ENCODE results near the gene DENND2A. TPM values are rescaled to one million over a fixed set of nuclear protein-coding genes. Genes with fewer than 3 reads are reported as not detected.
A peak's percentile ranks its signal among the peaks of the same experiment; 100 is the strongest.
"Not testable (repeated sequence)": the region's sequence is repeated elsewhere in the genome, so short reads cannot be mapped to it uniquely, and the experiment has no call there.

The DENND2A gene
- total RNA-seq, 1 donor from 2014 or later: 25.4 TPM

DNA sequence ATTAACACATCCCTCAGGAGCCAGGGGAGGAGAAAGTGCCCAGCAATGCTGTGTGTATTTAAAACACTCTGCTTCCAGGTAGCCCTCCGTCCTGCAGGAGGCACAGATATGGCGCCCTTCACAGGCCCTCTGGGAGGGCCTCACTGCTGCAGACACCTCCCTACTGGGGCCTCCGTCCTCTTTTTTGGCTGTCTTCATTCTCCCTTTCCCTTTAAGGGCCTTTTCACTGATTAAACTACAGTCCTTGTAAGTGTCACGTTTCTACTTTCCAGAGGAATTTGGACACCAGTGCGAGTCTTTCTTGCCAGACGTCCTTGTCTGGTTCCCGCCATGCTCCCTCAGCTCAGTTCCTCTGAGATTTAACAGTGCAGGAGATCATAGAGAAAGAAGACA lies 121.6 kb downstream of the DENND2A start:
- H3K36me3 Mint-ChIP-seq: no peaks in the 10 kb centered on the region
- no peaks in the 10 kb centered on the region for H3K9me3 Mint-ChIP-seq
- H3K4me1 Mint-ChIP-seq (ENCODE audit: unreplicated experiment): peaks cover 11% of the 10 kb centered on the region
- no peak overlapping the region for H3K27ac Mint-ChIP-seq
- DNase-seq (ENCODE audit: extremely low spot score, unreplicated experiment): no peak
- no peaks in the 10 kb centered on the region for H3K27me3 Mint-ChIP-seq
- no peak overlapping the region for H3K4me3 Mint-ChIP-seq
- TF ChIP-seq, protein P1, sequence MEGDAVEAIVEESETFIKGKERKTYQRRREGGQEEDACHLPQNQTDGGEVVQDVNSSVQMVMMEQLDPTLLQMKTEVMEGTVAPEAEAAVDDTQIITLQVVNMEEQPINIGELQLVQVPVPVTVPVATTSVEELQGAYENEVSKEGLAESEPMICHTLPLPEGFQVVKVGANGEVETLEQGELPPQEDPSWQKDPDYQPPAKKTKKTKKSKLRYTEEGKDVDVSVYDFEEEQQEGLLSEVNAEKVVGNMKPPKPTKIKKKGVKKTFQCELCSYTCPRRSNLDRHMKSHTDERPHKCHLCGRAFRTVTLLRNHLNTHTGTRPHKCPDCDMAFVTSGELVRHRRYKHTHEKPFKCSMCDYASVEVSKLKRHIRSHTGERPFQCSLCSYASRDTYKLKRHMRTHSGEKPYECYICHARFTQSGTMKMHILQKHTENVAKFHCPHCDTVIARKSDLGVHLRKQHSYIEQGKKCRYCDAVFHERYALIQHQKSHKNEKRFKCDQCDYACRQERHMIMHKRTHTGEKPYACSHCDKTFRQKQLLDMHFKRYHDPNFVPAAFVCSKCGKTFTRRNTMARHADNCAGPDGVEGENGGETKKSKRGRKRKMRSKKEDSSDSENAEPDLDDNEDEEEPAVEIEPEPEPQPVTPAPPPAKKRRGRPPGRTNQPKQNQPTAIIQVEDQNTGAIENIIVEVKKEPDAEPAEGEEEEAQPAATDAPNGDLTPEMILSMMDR (conservative IDR thresholded peaks at IDR 0.05): no peak

DNA sequence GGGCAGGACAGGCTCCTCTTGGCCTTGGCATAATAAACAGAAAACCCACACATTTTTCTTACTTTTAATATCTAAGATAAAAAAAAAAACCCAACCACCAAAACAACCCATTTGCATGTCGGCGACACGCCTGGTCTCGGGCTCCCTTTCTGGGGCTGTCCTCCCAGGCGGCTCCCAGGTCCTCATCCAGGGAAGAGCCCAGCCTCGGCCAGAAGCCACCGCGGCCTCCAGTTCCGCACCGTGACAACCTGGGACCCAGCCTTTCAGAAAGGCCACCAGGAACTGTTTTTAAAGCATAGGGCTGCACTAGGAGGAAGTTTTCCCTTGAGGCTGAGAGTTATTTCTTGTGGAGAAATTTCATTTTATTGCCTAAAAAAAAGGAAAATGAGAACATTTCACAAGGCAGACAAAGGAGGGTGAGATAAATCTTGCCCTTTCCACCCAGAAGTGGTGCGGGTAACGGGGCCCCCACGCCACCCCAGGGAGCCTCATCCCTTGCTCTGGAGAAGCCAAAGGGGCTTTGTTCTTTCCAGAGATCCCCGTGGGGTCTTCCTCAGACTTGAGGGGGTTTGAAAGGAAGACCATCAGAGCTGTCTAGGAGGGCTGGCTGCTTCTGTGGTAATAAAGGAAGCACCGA lies 122.1 kb downstream of the DENND2A start:
- no peaks in the 10 kb centered on the region for H3K9me3 Mint-ChIP-seq

DNA sequence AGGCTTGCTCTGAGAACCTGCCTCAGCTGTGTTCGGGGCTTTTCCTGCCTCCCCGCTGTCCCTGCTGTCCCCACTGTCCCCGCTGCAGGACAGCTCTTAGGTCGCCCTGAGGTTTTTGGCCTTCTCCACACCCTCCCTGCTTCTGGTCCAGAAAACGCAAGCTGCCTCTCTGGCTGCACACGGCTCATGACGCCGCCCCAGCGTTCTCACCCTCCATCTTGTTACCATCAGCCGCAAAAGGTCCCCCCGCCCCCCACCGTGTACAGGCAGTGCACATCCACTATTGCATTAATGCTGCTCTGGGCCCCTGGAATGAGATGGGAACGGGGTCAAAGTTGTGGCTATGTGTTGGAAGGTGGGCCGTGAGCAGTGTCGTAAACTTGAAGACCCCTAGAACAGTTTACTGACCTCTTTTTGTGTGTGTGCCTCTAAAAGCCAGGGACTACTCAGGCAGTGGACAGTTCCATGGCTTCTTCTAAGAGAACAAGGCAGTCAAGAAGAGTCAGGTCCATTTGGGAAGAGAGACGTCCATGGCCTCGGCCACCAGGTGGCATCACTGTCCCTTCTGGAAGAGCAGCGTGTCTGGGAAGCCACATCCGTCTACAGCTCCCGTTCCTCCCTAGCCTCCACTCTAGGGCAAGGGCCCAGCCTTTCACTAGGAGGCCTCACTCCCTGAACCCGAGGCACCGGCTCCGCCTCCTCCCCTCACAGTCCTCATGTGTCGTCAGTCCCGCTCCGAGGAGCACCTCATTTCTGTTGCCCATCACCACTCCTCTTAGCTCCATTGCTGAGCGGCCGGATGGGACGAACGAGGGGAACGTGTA lies 122.9 kb downstream of the DENND2A start:
- Mint-ChIP-seq H3K27me3 (no peaks in the 10 kb centered on the region), H3K4me1 (ENCODE audit: unreplicated experiment) (peaks cover 11% of the 10 kb centered on the region), H3K4me3 (no peak overlapping the region), H3K27ac (peak overlapping the region; percentile 64), H3K36me3 (no peaks in the 10 kb centered on the region), H3K9me3 (no peaks in the 10 kb centered on the region)
- TF ChIP-seq, protein P1 (conservative IDR thresholded peaks at IDR 0.05): peak; percentile 92
- DNase-seq (ENCODE audit: extremely low spot score, unreplicated experiment): peak; percentile 87

More for the DNA sequence above, 122.1 kb downstream of the DENND2A start:
- Mint-ChIP-seq H3K27ac (peak overlapping the region; percentile 64), H3K4me1 (ENCODE audit: unreplicated experiment) (peaks cover 11% of the 10 kb centered on the region), H3K36me3 (no peaks in the 10 kb centered on the region), H3K4me3 (no peak overlapping the region), H3K27me3 (no peaks in the 10 kb centered on the region)
- TF ChIP-seq, protein P1 (conservative IDR thresholded peaks at IDR 0.05): no peak
- DNase-seq (ENCODE audit: extremely low spot score, unreplicated experiment): no peak

DNA sequence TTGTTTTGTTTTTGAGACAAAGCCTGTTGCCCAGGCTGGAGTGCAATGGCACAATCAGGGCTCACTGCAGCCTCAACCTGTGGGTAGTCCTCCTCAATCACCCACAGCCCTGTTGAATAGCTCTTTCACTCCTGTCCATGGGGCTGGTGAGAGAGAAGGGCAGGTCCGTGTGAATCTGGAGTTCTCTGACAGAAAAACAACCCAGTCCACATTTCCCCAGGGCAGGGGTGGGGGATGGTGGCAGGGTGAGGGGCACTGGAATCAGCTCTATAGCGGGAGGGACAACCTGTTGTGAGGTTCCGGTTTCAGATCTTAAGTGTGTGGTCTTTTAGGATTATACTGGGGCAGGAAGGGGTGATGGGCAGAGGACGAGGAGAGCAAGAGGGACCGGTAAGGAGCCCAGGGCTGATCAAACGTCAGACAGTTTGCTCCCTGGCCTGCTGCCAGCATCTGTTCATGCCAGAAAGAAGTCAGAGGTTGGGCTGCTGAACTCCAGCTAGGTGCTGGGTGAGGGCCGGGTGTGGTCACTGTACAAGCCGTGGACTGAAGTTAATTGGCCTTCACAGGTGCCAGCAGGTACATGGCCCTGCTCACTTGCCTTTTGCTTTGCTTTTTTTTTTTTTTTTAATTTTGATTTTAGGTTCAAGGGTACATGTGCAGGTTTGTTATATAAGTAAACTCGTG lies 128.2 kb downstream of the DENND2A start:
- peak overlapping the region; percentile 91 for H3K27ac Mint-ChIP-seq
- H3K4me1 Mint-ChIP-seq (ENCODE audit: unreplicated experiment): peaks cover 12% of the 10 kb centered on the region
- TF ChIP-seq, protein P1 (conservative IDR thresholded peaks at IDR 0.05): no peak
- no peaks in the 10 kb centered on the region for H3K36me3 Mint-ChIP-seq
- no peaks in the 10 kb centered on the region for H3K9me3 Mint-ChIP-seq
- H3K4me3 Mint-ChIP-seq: peak overlapping the region; percentile 34
- no peak for DNase-seq (ENCODE audit: extremely low spot score, unreplicated experiment)
- no peaks in the 10 kb centered on the region for H3K27me3 Mint-ChIP-seq

DNA sequence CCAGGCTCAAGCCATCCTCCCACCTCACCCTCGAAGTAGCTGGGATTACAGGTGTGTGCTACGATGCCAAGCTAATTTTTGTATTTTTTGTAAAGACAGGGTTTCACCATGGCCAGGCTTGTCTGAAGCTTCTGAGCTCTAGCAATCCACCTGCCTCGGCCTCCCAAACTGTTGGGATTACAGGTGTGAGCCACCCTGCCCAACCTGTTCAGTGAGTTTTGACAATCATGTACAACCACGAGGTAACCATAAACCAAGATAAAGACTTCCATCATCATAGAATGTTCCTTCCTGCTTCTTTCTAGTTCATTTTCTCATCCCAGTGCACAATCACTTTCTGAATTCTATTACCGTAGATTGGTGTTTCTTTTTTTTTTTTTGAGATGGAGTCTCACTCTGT lies 130.8 kb downstream of the DENND2A start:
- H3K27ac Mint-ChIP-seq: no peak overlapping the region
- TF ChIP-seq, protein P1 (conservative IDR thresholded peaks at IDR 0.05): no peak
- H3K27me3 Mint-ChIP-seq: no peaks in the 10 kb centered on the region
- no peaks in the 10 kb centered on the region for H3K9me3 Mint-ChIP-seq
- no peak for DNase-seq (ENCODE audit: extremely low spot score, unreplicated experiment)
- H3K36me3 Mint-ChIP-seq: no peaks in the 10 kb centered on the region
- no peak overlapping the region for H3K4me3 Mint-ChIP-seq
- peaks cover 19% of the 10 kb centered on the region for H3K4me1 Mint-ChIP-seq (ENCODE audit: unreplicated experiment)

DNA sequence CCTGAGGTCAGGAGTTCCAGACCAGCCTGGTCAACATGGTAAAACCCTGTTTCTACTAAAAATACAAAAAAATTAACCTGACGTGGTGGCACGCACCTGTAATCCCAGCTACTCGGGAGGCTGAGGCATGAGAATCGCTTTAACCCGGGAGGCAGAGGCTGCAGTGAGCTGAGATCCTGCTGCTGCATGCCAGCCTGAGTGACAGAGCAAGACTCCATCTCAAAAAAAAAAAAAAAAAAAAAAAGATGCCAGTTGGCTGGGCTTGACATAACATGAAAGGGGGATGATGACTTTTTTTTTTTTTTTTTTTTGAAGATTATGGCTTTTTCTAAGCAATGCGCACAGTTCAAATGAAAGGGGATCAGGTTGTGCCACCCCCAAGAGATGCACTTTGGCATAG lies 133.1 kb downstream of the DENND2A start:
- H3K4me1 Mint-ChIP-seq (ENCODE audit: unreplicated experiment): peaks cover 18% of the 10 kb centered on the region
- not testable (repeated sequence) for H3K9me3 Mint-ChIP-seq; H3K27me3 Mint-ChIP-seq; H3K27ac Mint-ChIP-seq; DNase-seq (ENCODE audit: extremely low spot score, unreplicated experiment); H3K4me3 Mint-ChIP-seq; H3K36me3 Mint-ChIP-seq
